Measurements from ENCODE around the gene EFNB3. TPM values are rescaled to one million over a fixed set of nuclear protein-coding genes. Genes with fewer than 3 reads are reported as not detected.

The EFNB3 gene
- 2.6 and 3.1 TPM in 2 replicates for total RNA-seq (2014; rRNA removed; shearing (Covaris generic))

GRCh38 chr17:7704601-7705268 lies at the start of gene EFNB3:
Gene EFNB3, plus strand, starts transcription at chr17:7705202. Its CDS starts 397 bp downstream, at chr17:7705599.

DNA sequence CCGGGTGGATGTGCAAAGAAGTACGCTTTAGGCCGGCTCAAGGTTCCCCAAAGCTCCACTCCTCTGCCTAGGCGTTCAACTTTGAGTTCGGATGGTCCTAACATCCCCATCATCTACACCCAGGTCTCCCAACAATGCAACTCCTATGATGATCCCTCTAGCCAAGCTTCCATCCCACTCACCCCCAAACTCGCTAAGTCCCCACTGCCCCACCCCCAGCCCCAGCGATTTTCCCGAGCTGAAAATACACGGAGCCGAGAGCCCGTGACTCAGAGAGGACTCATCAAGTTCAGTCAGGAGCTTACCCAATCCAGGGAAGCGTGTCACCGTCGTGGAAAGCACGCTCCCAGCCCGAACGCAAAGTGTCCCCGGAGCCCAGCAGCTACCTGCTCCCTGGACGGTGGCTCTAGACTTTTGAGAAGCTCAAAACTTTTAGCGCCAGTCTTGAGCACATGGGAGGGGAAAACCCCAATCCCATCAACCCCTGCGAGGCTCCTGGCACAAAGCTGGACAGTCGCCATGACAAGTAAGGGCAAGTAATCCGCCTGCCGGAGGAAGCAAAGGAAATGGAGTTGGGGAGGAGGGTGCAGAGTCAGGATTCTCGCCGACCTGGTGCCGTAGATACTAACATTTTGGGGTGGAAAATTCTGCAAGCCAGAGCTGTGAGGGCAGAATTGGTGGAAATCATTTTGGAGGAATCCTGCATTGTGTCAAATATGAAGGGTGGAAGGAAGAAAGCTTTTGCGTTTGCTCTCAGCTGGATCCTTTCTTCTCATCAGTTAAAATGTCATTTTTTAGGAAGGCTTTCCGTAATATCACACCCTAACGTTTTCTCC lies 17.7 kb upstream of the EFNB3 start, which contains the start of gene TP53:
Gene TP53, minus strand, starts transcription at position 419 of the 836 bp plus-strand sequence. CDS start 10,896 bp downstream, outside the sequence.

GRCh38 chr17:7687908-7688807 lies 16.8 kb upstream of the EFNB3 start, which contains the start of gene WRAP53:
Gene WRAP53, plus strand, starts transcription at chr17:7688477. Its CDS starts 172 bp downstream, at chr17:7688649.

DNA sequence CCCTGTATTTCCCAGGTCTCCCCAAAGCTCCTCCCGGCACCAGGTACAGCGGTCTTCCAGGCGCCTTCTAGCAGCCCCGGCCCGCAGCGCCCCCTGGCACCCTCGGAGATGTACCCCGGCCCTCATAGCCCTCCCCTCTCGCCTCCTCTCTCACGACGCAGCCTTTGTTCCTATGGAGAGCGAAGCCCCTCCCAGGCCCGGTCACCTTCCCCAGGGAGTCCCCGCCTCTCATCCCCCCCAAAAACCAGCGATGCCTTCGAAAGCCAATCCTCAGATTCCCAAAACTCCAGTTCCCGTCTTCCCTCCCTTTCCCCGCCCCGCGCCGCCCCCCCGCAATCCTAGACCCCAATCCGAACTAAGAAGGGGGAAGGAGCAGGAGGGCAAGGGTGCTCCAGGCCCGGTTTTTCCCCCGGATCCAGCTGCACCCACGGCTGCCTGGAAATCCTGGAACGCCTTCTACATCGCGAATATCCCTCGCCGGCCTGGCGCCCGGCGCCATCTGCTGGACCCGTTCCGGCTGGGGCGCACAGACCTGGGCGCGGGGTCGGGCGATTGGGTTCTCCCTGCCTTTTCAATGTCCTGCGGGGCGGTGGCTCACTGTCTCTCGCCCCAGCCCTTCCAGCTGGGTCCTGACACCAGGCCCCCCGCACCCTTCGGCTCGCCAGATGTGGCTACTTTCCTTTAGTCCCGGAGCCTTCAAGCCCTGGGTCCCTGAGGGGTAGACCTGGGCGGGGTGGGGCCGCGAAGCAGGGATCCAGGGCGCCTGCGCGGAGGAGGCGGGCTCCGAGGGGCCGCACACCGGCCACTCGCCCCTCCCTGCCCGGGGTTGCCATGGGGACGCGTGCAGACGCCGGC lies 12.1 kb downstream of the EFNB3 start, which contains the start of gene DNAH2:
Gene DNAH2, plus strand, starts transcription at position 844 of the 855 bp plus-strand sequence. CDS start 1,991 bp downstream, outside the sequence.

Other genes with a start within 250 kb of the EFNB3 start
- 12.8 and 13.5 TPM in 2 replicates for gene ZBTB4, start 225.6 kb upstream of the EFNB3 start, total RNA-seq (2014; rRNA removed; shearing (Covaris generic))
- not detected in 2 replicates for gene SLC35G6, start 223.8 kb upstream of the EFNB3 start, total RNA-seq (2014; rRNA removed; shearing (Covaris generic))
- 53.6 and 115 TPM in 2 replicates for gene POLR2A, start 220.8 kb upstream of the EFNB3 start, total RNA-seq (2014; rRNA removed; shearing (Covaris generic))
- gene TNFSF12, start 156.1 kb upstream of the EFNB3 start, total RNA-seq (2014; rRNA removed; shearing (Covaris generic)), result 0.45 and 0.66 TPM in 2 replicates
- gene TNFSF13, start 146.5 kb upstream of the EFNB3 start, total RNA-seq (2014; rRNA removed; shearing (Covaris generic)), result 0.90 and 1.5 TPM in 2 replicates
- 96.6 and 98.8 TPM in 2 replicates for gene SENP3, start 143.3 kb upstream of the EFNB3 start, total RNA-seq (2014; rRNA removed; shearing (Covaris generic))
- gene CD68, start 125.6 kb upstream of the EFNB3 start, total RNA-seq (2014; rRNA removed; shearing (Covaris generic)), result 29.1 and 38.4 TPM in 2 replicates
- 88.3 and 111 TPM in 2 replicates for gene MPDU1, start 121.3 kb upstream of the EFNB3 start, total RNA-seq (2014; rRNA removed; shearing (Covaris generic))
- gene SOX15, start 115.1 kb upstream of the EFNB3 start, total RNA-seq (2014; rRNA removed; shearing (Covaris generic)), result 0.60 TPM in 1 of 2 replicates, not detected in the other
- gene FXR2, start 90.3 kb upstream of the EFNB3 start, total RNA-seq (2014; rRNA removed; shearing (Covaris generic)), result 78.4 and 79.8 TPM in 2 replicates
- 36.6 and 36.9 TPM in 2 replicates for gene SAT2, start 77.4 kb upstream of the EFNB3 start, total RNA-seq (2014; rRNA removed; shearing (Covaris generic))
- gene SHBG, start 75.1 kb upstream of the EFNB3 start, total RNA-seq (2014; rRNA removed; shearing (Covaris generic)), result not detected in 2 replicates
- 0.03 and 0.08 TPM in 2 replicates for gene ATP1B2, start 54.3 kb upstream of the EFNB3 start, total RNA-seq (2014; rRNA removed; shearing (Covaris generic))
- gene TP53, start 17.7 kb upstream of the EFNB3 start, total RNA-seq (2014; rRNA removed; shearing (Covaris generic)), result 40.1 and 41.7 TPM in 2 replicates
- gene WRAP53, start 16.7 kb upstream of the EFNB3 start, total RNA-seq (2014; rRNA removed; shearing (Covaris generic)), result 10.4 and 22.0 TPM in 2 replicates
- gene DNAH2, start 12.5 kb downstream of the EFNB3 start, total RNA-seq (2014; rRNA removed; shearing (Covaris generic)), result 4.2 and 8.5 TPM in 2 replicates
- gene KDM6B, start 129.0 kb downstream of the EFNB3 start, total RNA-seq (2014; rRNA removed; shearing (Covaris generic)), result 38.3 and 73.9 TPM in 2 replicates
- gene TMEM88, start 149.9 kb downstream of the EFNB3 start, total RNA-seq (2014; rRNA removed; shearing (Covaris generic)), result 1.4 TPM in 1 of 2 replicates, not detected in the other
- 159 and 172 TPM in 2 replicates for gene NAA38, start 152.4 kb downstream of the EFNB3 start, total RNA-seq (2014; rRNA removed; shearing (Covaris generic))
- gene CYB5D1, start 152.8 kb downstream of the EFNB3 start, total RNA-seq (2014; rRNA removed; shearing (Covaris generic)), result 9.3 and 11.5 TPM in 2 replicates
- 77.9 and 83.9 TPM in 2 replicates for gene CHD3, start 183.6 kb downstream of the EFNB3 start, total RNA-seq (2014; rRNA removed; shearing (Covaris generic))
- gene RNF227, start 211.1 kb downstream of the EFNB3 start, total RNA-seq (2014; rRNA removed; shearing (Covaris generic)), result 3.0 and 4.1 TPM in 2 replicates
- gene KCNAB3, start 224.7 kb downstream of the EFNB3 start, total RNA-seq (2014; rRNA removed; shearing (Covaris generic)), result 2.0 and 4.4 TPM in 2 replicates
- gene TRAPPC1, start 226.7 kb downstream of the EFNB3 start, total RNA-seq (2014; rRNA removed; shearing (Covaris generic)), result 38.9 and 39.0 TPM in 2 replicates
- 22.0 and 34.0 TPM in 2 replicates for gene CNTROB, start 227.0 kb downstream of the EFNB3 start, total RNA-seq (2014; rRNA removed; shearing (Covaris generic))